HCT116 (cell line): ENCODE data around the gene PAXIP1. TPM values are rescaled to one million over a fixed set of nuclear protein-coding genes. Genes with fewer than 3 reads are reported as not detected.

ENCODE experiments used
- total RNA-seq: library from RNA; stranded (reverse); gene quantifications from one replicate; pipeline ENCODE4 v1.2.1, GENCODE V29; 2021; ENCODE audit not compliant: unreplicated experiment

PAXIP1 gene
- total RNA-seq, 1 experiment from 2014 or later, result 20.4 TPM

Other genes with a start within 250 kb of the PAXIP1 start
- not detected for gene HTR5A, start 67.2 kb upstream of the PAXIP1 start, total RNA-seq